ENCODE data around the gene PDPK1.
"Not testable (repeated sequence)": the region's sequence is repeated elsewhere in the genome, so short reads cannot be mapped to it uniquely, and the experiment has no call there.

The PDPK1 gene

GRCh38 chr16:2611499-2611862, 73.7 kb downstream of the PDPK1 start:
- DNase-seq, result no peak
- TF ChIP-seq CTCF (IDR thresholded peaks at IDR 0.05; ENCODE audit: low read depth, low read length), result no peak
- Histone ChIP-seq H3K4me3 (ENCODE audit: low read depth, low read length) (no peak overlapping the region), H3K27ac (no peak overlapping the region), H3K36me3 (peaks cover 17% of the 10 kb centered on the region), H3K9me3 (ENCODE audit: severe bottlenecking) (no peaks in the 10 kb centered on the region), H3K27me3 (ENCODE audit: insufficient read depth, low read depth, severe bottlenecking) (no peaks in the 10 kb centered on the region)

- not testable (repeated sequence) for H3K4me3 ChIP-seq (ENCODE audit: low read depth, low read length); H3K27ac ChIP-seq; H3K27me3 ChIP-seq (ENCODE audit: insufficient read depth, low read depth, severe bottlenecking); H3K9me3 ChIP-seq (ENCODE audit: severe bottlenecking); DNase-seq
- H3K36me3 ChIP-seq, result peaks cover 17% of the 10 kb centered on the region
Measured at GRCh38 chr16:2611877-2612276, 74.1 kb downstream of the PDPK1 start.

GRCh38 chr16:2613251-2613650, 75.4 kb downstream of the PDPK1 start:
- H3K27me3 ChIP-seq (ENCODE audit: insufficient read depth, low read depth, severe bottlenecking); H3K27ac ChIP-seq; DNase-seq; H3K4me3 ChIP-seq (ENCODE audit: low read depth, low read length); H3K9me3 ChIP-seq (ENCODE audit: severe bottlenecking): not testable (repeated sequence)
- H3K36me3 ChIP-seq, result peaks cover 17% of the 10 kb centered on the region

GRCh38 chr16:2614761-2615191, 77.0 kb downstream of the PDPK1 start:
- Histone ChIP-seq H3K9me3 (ENCODE audit: severe bottlenecking) (no peaks in the 10 kb centered on the region), H3K27ac (no peak overlapping the region), H3K27me3 (ENCODE audit: insufficient read depth, low read depth, severe bottlenecking) (no peaks in the 10 kb centered on the region), H3K36me3 (peaks cover 17% of the 10 kb centered on the region), H3K4me3 (ENCODE audit: low read depth, low read length) (no peak overlapping the region)
- no peak for TF ChIP-seq CTCF (IDR thresholded peaks at IDR 0.05; ENCODE audit: low read depth, low read length)
- DNase-seq, result no peak

GRCh38 chr16:2618964-2619363, 81.1 kb downstream of the PDPK1 start:
- not testable (repeated sequence) for H3K27ac ChIP-seq; DNase-seq; H3K4me3 ChIP-seq (ENCODE audit: low read depth, low read length); H3K36me3 ChIP-seq; H3K9me3 ChIP-seq (ENCODE audit: severe bottlenecking); H3K27me3 ChIP-seq (ENCODE audit: insufficient read depth, low read depth, severe bottlenecking)

GRCh38 chr16:2619628-2620027, 81.8 kb downstream of the PDPK1 start:
- not testable (repeated sequence) for H3K27me3 ChIP-seq (ENCODE audit: insufficient read depth, low read depth, severe bottlenecking); H3K27ac ChIP-seq; H3K9me3 ChIP-seq (ENCODE audit: severe bottlenecking); DNase-seq; H3K4me3 ChIP-seq (ENCODE audit: low read depth, low read length); H3K36me3 ChIP-seq

- H3K27me3 ChIP-seq (ENCODE audit: insufficient read depth, low read depth, severe bottlenecking); H3K4me3 ChIP-seq (ENCODE audit: low read depth, low read length): not testable (repeated sequence)
Measured at GRCh38 chr16:2620870-2621269, 83.0 kb downstream of the PDPK1 start.

DNA sequence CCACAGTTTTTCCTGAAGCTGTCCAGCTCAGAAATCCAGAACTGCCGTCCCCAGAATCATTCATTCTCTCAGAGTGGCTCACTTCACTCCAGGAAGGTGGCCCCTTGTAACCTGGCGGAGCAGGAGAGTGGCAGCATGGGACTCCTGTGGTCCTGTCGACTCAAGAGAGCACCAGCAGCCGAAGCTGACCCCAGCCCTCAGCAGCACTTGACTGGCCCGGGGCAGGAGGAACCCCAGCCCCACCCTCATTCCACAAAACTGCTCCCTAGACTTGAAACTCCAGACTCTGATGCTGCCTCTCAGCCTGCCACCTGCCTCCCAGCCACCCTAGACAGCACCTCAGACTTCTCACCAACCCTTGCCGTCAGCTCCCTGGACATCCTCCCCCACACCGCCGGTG, 83.6 kb downstream of the PDPK1 start:
- H3K4me3 ChIP-seq (ENCODE audit: low read depth, low read length); DNase-seq; H3K9me3 ChIP-seq (ENCODE audit: severe bottlenecking); H3K36me3 ChIP-seq; H3K27me3 ChIP-seq (ENCODE audit: insufficient read depth, low read depth, severe bottlenecking); H3K27ac ChIP-seq: not testable (repeated sequence)

More at GRCh38 chr16:2620870-2621269, 83.0 kb downstream of the PDPK1 start:
- DNase-seq; H3K27ac ChIP-seq; H3K36me3 ChIP-seq; H3K9me3 ChIP-seq (ENCODE audit: severe bottlenecking): not testable (repeated sequence)

DNA sequence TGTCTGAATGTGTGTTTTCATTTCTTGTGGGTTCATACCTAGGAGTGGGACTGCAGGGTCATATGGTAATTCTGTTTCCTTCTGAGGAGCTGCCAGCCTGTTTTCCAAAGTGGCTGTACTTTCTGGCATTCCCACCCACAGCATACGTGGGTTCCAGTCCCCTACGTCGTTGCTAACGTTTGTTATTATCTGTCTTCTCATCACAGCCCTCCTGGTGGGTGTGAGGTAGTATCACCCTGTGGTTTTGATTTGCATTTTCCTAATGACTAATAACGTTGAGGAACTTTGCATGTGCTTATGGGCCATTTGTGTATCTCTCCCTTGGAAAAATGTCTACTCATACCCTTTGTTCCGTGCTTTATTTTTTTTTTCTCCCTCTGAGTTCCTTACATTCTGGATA, 89.3 kb downstream of the PDPK1 start:
- not testable (repeated sequence) for DNase-seq; H3K36me3 ChIP-seq; H3K27me3 ChIP-seq (ENCODE audit: insufficient read depth, low read depth, severe bottlenecking); H3K9me3 ChIP-seq (ENCODE audit: severe bottlenecking); H3K4me3 ChIP-seq (ENCODE audit: low read depth, low read length); H3K27ac ChIP-seq

DNA sequence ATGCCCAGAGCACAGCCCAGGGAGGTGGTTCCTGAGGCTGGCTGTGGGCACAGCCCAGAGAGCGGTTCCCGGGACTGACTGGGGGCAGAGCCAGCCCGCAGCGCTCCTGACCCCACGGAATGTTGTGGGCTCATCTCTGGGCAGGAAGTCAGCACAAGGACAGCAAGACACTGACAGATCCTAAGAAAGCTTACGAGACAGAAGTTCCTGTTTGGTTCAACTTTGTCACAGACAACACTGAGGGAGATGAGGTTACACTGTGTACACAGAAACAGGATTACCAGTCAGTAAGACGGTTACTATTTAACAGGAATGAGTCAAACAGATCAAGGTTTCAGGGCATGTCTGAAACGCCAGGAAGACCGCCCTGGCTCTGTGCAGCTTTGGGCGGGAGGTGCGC, 93.4 kb downstream of the PDPK1 start:
- not testable (repeated sequence) for H3K4me3 ChIP-seq (ENCODE audit: low read depth, low read length); H3K27ac ChIP-seq; DNase-seq; H3K27me3 ChIP-seq (ENCODE audit: insufficient read depth, low read depth, severe bottlenecking); H3K36me3 ChIP-seq; H3K9me3 ChIP-seq (ENCODE audit: severe bottlenecking)

DNA sequence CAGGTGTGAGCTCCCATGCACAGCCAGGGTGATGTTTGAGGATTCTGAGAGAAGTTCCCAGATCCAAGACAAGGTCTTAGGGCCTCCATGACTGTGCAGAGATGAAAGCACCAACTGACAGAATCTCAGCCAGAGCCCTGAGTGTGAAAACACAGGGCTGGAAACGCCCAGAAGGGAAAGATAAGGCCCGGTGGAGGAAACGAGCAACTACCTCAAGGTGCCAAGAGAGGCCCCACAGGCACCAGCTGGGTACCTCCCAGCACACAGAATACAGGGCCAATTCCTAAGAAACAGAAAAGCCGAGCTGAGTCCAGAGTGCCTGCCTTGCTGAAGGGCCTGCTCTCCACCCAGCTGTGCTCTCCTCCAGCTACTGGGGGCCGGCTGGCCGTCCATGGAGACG, 94.5 kb downstream of the PDPK1 start:
- not testable (repeated sequence) for H3K4me3 ChIP-seq (ENCODE audit: low read depth, low read length); DNase-seq; H3K9me3 ChIP-seq (ENCODE audit: severe bottlenecking); H3K36me3 ChIP-seq; H3K27ac ChIP-seq; H3K27me3 ChIP-seq (ENCODE audit: insufficient read depth, low read depth, severe bottlenecking)
